Fibroblast of skin of left quadriceps (primary cell): ENCODE results near the gene IGSF9.
A peak's percentile ranks its signal among the peaks of the same experiment; 100 is the strongest.

Experiments
- DNase-seq, 2 experiments: peaks; one replicate each; pipeline ENCODE4 v3.0.0-alpha.2; 2013; ENCODE audit warnings: low read depth in 2 of 2

The IGSF9 gene

GRCh38 chr1:159945483-159946241, at the start of gene IGSF9:
IGSF9 (minus strand) TSS chr1:159945613; CDS start chr1:159943454, 2,159 bp downstream.
- peak; percentile 51 to 59 for DNase-seq

GRCh38 chr1:159994896-159995295, 49.5 kb upstream of the IGSF9 start:
- DNase-seq, result no peak

GRCh38 chr1:159993911-159994310, 48.5 kb upstream of the IGSF9 start:
- no peak for DNase-seq

- DNase-seq, result no peak
Measured at GRCh38 chr1:159992161-159992560, 46.7 kb upstream of the IGSF9 start.

GRCh38 chr1:159991513-159991912, 46.1 kb upstream of the IGSF9 start:
- DNase-seq, result no peak

GRCh38 chr1:159990005-159990404, 44.6 kb upstream of the IGSF9 start:
- DNase-seq, result no peak

GRCh38 chr1:159989581-159989980, 44.2 kb upstream of the IGSF9 start:
- no peak for DNase-seq

- DNase-seq, result no peak
Measured at GRCh38 chr1:159988006-159988405, 42.6 kb upstream of the IGSF9 start.

GRCh38 chr1:159987186-159987585, 41.8 kb upstream of the IGSF9 start:
- DNase-seq, result no peak

- DNase-seq, result no peak
Measured at GRCh38 chr1:159986531-159986930, 41.1 kb upstream of the IGSF9 start.

- no peak for DNase-seq
Measured at GRCh38 chr1:159986093-159986492, 40.7 kb upstream of the IGSF9 start.

- no peak for DNase-seq
Measured at GRCh38 chr1:159985473-159985872, 40.1 kb upstream of the IGSF9 start.

- no peak for DNase-seq
Measured at GRCh38 chr1:159983681-159984080, 38.3 kb upstream of the IGSF9 start.

GRCh38 chr1:159982280-159982679, 36.9 kb upstream of the IGSF9 start:
- no peak for DNase-seq

GRCh38 chr1:159981351-159982055, 36.1 kb upstream of the IGSF9 start:
- no peak for DNase-seq

GRCh38 chr1:159980786-159981185, 35.4 kb upstream of the IGSF9 start:
- DNase-seq, result no peak

- no peak for DNase-seq
Measured at GRCh38 chr1:159980076-159980475, 34.7 kb upstream of the IGSF9 start.

GRCh38 chr1:159979257-159979656, 33.8 kb upstream of the IGSF9 start:
- no peak for DNase-seq

- DNase-seq, result no peak
Measured at GRCh38 chr1:159978107-159978398, 32.6 kb upstream of the IGSF9 start.

- DNase-seq, result no peak
Measured at GRCh38 chr1:159977364-159978106, 32.1 kb upstream of the IGSF9 start.

- no peak for DNase-seq
Measured at GRCh38 chr1:159974350-159974965, 29.0 kb upstream of the IGSF9 start.

- DNase-seq, result no peak
Measured at GRCh38 chr1:159973350-159973940, 28.0 kb upstream of the IGSF9 start.
